Tibial nerve (tissue), 4 donors: ENCODE results near the gene TERB1. TPM values are rescaled to one million over a fixed set of nuclear protein-coding genes. Genes with fewer than 3 reads are reported as not detected.
A peak's percentile ranks its signal among the peaks of the same experiment; 100 is the strongest.

Experiments
- DNase-seq, 2 donors: peaks; one replicate each; pipeline ENCODE4 v3.0.0-alpha.2; 2019; ENCODE audit warnings: low spot score in 2 of 2
- H3K27ac ChIP-seq, 4 donors: fragments of 200-600 bp; sonication (generic) in 3 of 4; one replicate each; pipeline ENCODE4 v1.5.1; 2017 to 2019; ENCODE audit warnings: mild to moderate bottlenecking in 1 of 4
- H3K27me3 ChIP-seq, 2 donors: fragments of 200-600 bp; sonication (generic) in 1 of 2; one replicate each; pipeline versions ENCODE4 v1.5.1 to v1.6.0; 2017 to 2019
- H3K36me3 ChIP-seq, 3 donors: fragments of 200-600 bp; sonication (generic); one replicate each; pipeline ENCODE4 v1.5.1; 2018 to 2019
- H3K4me1 ChIP-seq, 4 donors: fragments of 200-600 bp; sonication (generic) in 3 of 4; one replicate each; pipeline ENCODE4 v1.5.1; 2017 to 2019
- H3K4me3 ChIP-seq, 4 donors: fragments of 200-600 bp; sonication (generic) in 3 of 4; one replicate each; pipeline ENCODE4 v1.5.1; 2017 to 2019; ENCODE audit warnings: mild to moderate bottlenecking in 1 of 4, moderate library complexity in 1 of 4
- H3K9me3 ChIP-seq, 4 donors: fragments of 200-600 bp; sonication (generic) in 3 of 4; one replicate each; pipeline ENCODE4 v1.5.1; 2017 to 2019
- CTCF ChIP-seq, 5 experiments: fragments of 200-600 bp in 3 of 5; fragments of 450-650 bp in 2 of 5; sonication (generic) in 3 of 5; IDR thresholded peaks; one replicate each; pipeline ENCODE4 v1.5.1; 2016 to 2019; ENCODE audit warnings: antibody characterized with exemption in 5 of 5, mild to moderate bottlenecking in 3 of 5, moderate library complexity in 2 of 5
- EP300 ChIP-seq, 2 donors: sonication (generic); formaldehyde crosslinking; IDR thresholded peaks; one replicate each; pipeline ENCODE4 v1.6.1; 2017; ENCODE audit warnings: antibody characterized with exemption in 2 of 2, mild to moderate bottlenecking in 1 of 2
- POLR2A ChIP-seq, 2 donors: fragments of 450-650 bp; IDR thresholded peaks; one replicate each; pipeline ENCODE4 v1.6.1; 2017; ENCODE audit warnings: antibody characterized with exemption in 2 of 2, mild to moderate bottlenecking in 2 of 2, moderate library complexity in 2 of 2
- WGBS, 2 donors: methylation state at CpG; one replicate each; pipeline ENCODE4 v1.1.5; 2018; 5-methylcytosine and 5-hydroxymethylcytosine counted together
- total RNA-seq, 4 donors: library from RNA; depleted of rRNA; stranded (reverse); fragments of >200 nt; gene quantifications; one replicate each; pipeline ENCODE4 v1.1.0, GENCODE V29; 2016

Gene TERB1
- total RNA-seq, 4 donors from 2014 or later: not detected

- Histone ChIP-seq H3K27ac (no peak overlapping the region), H3K36me3 (no peaks in the 10 kb centered on the region), H3K9me3 (no peaks in the 10 kb centered on the region), H3K4me3 (no peak overlapping the region), H3K4me1 (peaks cover 0 to 16% (median 13%) of the 10 kb centered on the region in 4 donors), H3K27me3 (peaks cover 0 to 28% of the 10 kb centered on the region in 2 donors)
- TF ChIP-seq CTCF (IDR thresholded peaks at IDR 0.05): no peak
- TF ChIP-seq EP300 (IDR thresholded peaks at IDR 0.05): no peak
- no peak for TF ChIP-seq POLR2A (IDR thresholded peaks at IDR 0.05)
- WGBS, 2 donors: 45 to 66% methylated on average over 3 of the region's 3 CpGs
- no peak for DNase-seq
These were observed 39.5 kb upstream of the TERB1 start for GRCh38 chr16:66840883-66841282.

GRCh38 chr16:66834746-66835145, 33.4 kb upstream of the TERB1 start:
- no peaks in the 10 kb centered on the region for H3K9me3 ChIP-seq
- peaks cover 0 to 8% (median 3%) of the 10 kb centered on the region in 4 donors for H3K4me1 ChIP-seq
- H3K36me3 ChIP-seq: no peaks in the 10 kb centered on the region
- H3K27me3 ChIP-seq: no peaks in the 10 kb centered on the region
- WGBS, 2 donors: 85 to 87% methylated on average over 5 of the region's 5 CpGs
- DNase-seq: no peak
- TF ChIP-seq POLR2A (IDR thresholded peaks at IDR 0.05) (no peak), CTCF (IDR thresholded peaks at IDR 0.05) (no peak), EP300 (IDR thresholded peaks at IDR 0.05) (no peak)
- H3K4me3 ChIP-seq: no peak overlapping the region
- H3K27ac ChIP-seq: no peak overlapping the region

- H3K27me3 ChIP-seq: no peaks in the 10 kb centered on the region
- no peak for DNase-seq
- WGBS, 2 donors: 76 to 77% methylated on average over 7 of the region's 7 CpGs
- no peaks in the 10 kb centered on the region for H3K36me3 ChIP-seq
- no peak overlapping the region for H3K4me3 ChIP-seq
- no peak overlapping the region for H3K27ac ChIP-seq
- H3K9me3 ChIP-seq: no peaks in the 10 kb centered on the region
- peaks cover 0 to 23% (median 12%) of the 10 kb centered on the region in 4 donors for H3K4me1 ChIP-seq
- no peak for TF ChIP-seq EP300 (IDR thresholded peaks at IDR 0.05)
- TF ChIP-seq POLR2A (IDR thresholded peaks at IDR 0.05): no peak
- TF ChIP-seq CTCF (IDR thresholded peaks at IDR 0.05): no peak
These were observed 31.4 kb upstream of the TERB1 start for GRCh38 chr16:66832661-66833305.

GRCh38 chr16:66832190-66832589, 30.8 kb upstream of the TERB1 start:
- no peaks in the 10 kb centered on the region for H3K27me3 ChIP-seq
- no peak for DNase-seq
- no peak for TF ChIP-seq EP300 (IDR thresholded peaks at IDR 0.05)
- H3K27ac ChIP-seq: no peak overlapping the region
- peaks cover 0 to 5% (median 0%) of the 10 kb centered on the region in 3 donors for H3K36me3 ChIP-seq
- WGBS, 2 donors: 76 to 83% methylated on average over 3 of the region's 3 CpGs
- peaks cover 0 to 23% (median 12%) of the 10 kb centered on the region in 4 donors for H3K4me1 ChIP-seq
- H3K4me3 ChIP-seq: no peak overlapping the region
- H3K9me3 ChIP-seq: no peaks in the 10 kb centered on the region

GRCh38 chr16:66830422-66831404, 29.3 kb upstream of the TERB1 start, which contains the start of gene NAE1:
Gene NAE1, minus strand, starts transcription at chr16:66830976. Its CDS starts 77 bp downstream, at chr16:66830899.
- H3K36me3 ChIP-seq: peaks cover 0 to 20% (median 0%) of the 10 kb centered on the region in 3 donors
- no peaks in the 10 kb centered on the region for H3K27me3 ChIP-seq
- no peaks in the 10 kb centered on the region for H3K9me3 ChIP-seq
- WGBS, 2 donors: 1% methylated on average over 34 of the region's 84 CpGs
- peaks cover 0 to 25% (median 12%) of the 10 kb centered on the region in 4 donors for H3K4me1 ChIP-seq
- peak within 1 kb of the TSS; percentile 76 to 86 (median 80) for H3K4me3 ChIP-seq
- TF ChIP-seq CTCF (IDR thresholded peaks at IDR 0.05) (peak; percentile 96 to 99 (median 98)), EP300 (IDR thresholded peaks at IDR 0.05) (peak in 1 of 2 donors; percentile 94), POLR2A (IDR thresholded peaks at IDR 0.05) (peak; percentile 52 to 86)
- DNase-seq: peak; percentile 65 to 69
- peak within 1 kb of the TSS; percentile 75 to 92 (median 86) for H3K27ac ChIP-seq
